Femur (tissue), 1 donor: Measurements from ENCODE around the gene TPP2.

Source experiments
- DNase-seq: peaks from one replicate; pipeline ENCODE4 v3.0.0-alpha.2; 2017

The TPP2 gene

DNA sequence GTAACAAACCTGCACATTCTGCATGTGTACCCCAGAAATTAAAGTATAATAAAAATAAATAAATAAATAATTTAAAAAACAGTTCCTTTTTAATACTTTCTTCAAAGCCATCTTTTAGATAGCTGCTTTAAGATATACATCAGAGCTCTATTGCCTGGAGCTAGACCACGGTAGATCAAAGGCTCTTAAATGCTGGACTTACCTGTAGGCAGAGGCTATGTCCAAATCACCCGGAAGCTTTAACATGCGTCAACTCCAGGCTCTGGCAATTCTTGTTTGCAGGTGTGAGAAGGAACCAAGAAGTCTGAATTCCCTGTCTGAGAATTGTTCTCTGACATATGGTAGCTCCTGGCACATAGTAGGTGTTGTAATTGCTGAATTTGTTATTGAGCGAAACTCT lies 99.7 kb downstream of the TPP2 start:
- DNase-seq = no peak

GRCh38 chr13:102697264-102697663 lies 100.5 kb downstream of the TPP2 start:
- no peak for DNase-seq

DNA sequence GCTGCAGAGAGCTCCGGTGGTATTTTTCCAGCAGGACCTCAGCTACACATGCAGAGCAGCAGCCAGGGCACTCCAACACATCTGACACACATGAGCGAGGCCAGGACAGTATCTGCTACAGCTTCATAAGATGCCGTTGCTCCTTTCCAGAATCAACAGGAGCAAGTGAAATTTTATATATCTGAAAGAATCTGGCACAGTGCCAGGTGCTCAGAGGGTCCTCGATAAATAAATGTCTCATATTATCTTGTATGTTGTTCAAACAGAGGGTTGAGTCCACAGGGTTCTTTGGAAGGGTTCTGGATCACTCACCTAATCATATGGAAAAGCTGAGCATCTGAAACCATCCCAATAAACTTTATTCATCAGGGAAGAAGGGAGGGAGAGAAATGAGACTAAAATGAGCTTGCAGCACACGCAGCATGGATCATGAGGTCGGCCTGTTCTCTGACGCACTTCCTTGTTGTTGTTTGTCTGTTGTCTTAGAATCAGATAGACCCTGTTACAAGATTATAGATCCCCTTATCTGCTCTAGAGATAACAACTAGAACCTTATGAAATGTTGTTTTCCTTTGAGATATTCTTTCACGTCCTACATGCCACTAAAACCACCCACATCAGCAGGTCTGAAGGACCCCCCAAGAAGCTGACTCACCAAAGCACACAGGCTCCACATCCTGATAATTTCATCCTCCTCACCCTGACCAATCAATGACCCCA lies 101.3 kb downstream of the TPP2 start:
- no peak for DNase-seq

GRCh38 chr13:102698649-102698980 lies 101.8 kb downstream of the TPP2 start:
- no peak for DNase-seq

- DNase-seq = no peak
These were observed 102.7 kb downstream of the TPP2 start for GRCh38 chr13:102699504-102699903.

DNA sequence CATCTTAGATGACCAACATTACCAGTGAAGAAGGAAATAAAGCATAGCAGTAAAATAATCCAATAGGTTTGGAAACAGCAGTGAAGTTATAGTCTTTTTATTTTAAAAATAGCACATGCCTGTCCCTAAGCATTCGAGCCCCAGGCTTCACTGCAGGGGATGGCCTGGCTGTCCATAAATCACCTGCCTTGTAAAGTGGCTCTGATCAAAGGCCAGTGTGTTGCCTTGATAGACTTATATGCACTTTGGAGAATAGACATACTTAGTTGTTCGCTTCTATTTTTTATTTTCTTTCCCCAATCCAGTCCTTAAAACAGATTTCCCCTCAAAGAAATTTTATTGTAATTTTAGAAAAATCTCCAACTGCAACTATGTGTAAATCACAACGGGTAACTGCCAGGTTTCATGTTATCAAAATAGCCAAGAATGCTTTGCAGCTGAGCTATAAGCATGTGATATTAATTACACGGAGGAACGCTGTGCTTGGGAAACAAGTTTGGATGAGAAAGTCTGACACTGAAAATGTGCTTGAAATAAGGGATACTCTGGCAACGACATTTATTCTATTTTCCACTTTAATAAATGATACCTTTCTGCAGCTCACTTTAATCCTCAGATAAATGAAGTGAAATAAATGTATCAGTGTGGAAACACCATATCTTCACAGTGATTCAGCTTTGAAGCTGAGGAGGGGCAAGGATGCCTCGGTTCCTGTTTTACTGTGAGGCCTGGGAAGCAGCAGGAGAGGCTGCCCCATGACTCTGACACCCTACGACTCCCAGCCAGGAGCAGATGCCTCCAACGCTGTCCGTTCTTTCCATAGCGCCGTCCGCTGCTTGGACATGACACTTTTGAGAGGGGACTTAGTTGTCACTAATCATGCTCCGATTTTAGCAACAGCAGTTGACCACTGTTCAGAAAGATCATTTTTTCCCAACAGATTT lies 103.6 kb downstream of the TPP2 start:
- DNase-seq = no peak

GRCh38 chr13:102701331-102701730 lies 104.5 kb downstream of the TPP2 start:
- DNase-seq = no peak

GRCh38 chr13:102702965-102703725 lies 106.4 kb downstream of the TPP2 start:
- DNase-seq = no peak

- no peak for DNase-seq
These were observed 106.9 kb downstream of the TPP2 start for GRCh38 chr13:102703726-102704035.

DNA sequence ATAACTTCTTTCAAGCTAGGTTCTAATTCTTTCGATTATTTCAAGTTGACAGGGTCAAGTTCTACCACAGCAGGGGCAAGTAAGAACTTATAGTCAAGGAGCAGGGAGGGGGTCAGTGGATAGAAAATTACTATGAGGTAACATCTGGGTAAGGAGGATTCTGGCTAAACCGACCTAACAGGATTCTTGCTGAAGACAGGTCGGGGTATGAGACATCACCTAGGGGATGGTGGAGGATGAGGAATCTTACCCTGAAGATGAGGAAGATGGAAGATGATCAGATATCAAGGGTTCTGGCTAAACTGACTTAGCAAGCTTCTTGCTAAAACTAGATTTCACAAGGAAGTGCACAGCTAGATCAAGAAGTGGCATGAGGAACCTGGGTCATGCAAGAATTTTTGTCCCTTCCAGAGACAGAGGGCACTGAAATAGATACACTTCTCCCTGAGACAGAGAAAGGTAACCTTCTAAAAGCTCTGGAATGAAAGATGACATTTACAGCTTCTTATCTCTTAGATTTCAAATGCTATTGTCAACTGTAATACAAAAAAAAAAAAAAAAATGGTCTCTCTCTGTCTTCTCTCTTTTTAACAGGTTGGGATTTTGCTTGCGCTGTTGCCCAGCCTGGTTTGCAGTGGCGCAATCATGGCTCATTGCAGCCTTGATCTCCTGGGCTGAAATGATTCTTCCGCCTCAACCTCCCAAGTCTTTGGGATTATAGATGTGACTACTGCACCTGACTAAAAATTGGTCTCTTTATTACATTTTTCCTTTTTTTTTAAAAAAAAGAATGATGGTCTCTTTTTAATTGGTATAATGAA lies 107.7 kb downstream of the TPP2 start:
- DNase-seq = no peak

DNA sequence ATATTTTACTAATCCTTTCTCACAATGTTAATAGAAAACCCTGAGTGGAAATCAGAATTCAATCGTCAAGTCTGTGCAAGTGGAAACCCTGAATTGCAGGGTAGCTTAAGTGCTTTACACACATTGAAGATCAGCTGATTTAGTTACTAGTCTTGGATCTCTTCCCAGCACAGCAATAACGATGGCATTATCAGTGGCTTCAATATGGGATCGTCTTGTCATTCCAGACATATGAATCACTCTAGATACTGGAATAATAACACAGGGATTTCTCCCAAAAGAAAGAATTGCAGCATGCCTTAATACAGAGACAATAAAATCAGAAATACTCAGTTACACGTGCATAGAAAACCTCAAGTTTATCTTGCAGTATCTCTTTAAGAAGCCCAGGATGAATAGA lies 110.7 kb downstream of the TPP2 start:
- no peak for DNase-seq

DNA sequence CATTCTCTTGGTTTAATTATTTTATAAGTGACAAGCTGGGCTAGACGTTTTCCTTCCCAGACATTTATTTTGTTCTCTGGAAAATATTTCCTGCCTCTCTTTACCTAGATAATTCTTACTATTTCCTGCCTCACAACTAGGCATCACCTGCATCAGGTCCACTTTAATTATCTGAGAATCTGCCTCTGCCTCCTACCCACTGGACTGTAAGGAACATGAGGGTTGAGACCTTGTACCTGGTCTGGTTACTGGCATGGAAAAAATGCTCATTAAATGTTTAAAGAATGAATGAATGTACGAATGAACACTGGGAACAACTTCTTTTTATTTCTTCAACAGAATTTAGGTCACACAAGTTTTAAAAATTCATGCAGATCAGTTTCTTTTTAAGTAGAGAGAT lies 111.4 kb downstream of the TPP2 start:
- DNase-seq = no peak

DNA sequence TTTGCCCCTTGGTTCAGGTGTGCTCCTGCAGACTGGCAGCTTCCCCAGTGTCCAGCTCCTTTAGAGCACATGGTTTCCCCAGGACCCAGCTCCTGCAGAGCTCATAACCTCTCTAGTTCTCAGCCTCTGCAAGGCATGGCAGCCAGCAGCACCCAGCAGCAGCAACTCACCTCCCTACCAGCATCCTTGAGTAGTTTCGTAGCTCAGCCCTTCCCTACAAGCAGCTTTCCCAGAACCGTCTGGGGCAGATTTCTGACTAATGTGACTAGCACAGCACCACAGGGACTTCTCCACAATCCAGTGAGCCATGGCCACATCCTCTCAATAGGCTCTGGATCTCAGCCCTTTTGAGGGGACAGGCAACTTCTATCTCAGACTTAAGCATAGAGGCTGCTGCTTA lies 112.2 kb downstream of the TPP2 start:
- DNase-seq = no peak

DNA sequence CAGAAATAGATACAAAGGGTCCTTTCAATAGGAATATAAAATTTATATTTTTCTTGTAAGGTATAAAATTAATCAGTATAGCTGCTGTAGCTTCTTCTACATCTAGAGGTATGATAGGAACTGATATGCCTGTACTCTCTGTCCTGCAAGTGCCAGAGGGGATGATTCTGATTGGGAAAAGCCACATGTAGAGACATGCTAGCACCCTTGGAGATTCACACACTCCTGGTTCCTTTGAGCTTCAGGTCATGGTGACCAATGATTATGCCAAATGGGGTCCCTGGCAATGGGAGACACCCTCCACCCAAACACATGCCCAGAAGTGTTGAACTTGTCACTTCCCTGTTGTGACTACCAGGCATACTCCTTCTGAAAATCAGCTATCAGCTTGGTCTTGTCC lies 112.8 kb downstream of the TPP2 start:
- no peak for DNase-seq

DNA sequence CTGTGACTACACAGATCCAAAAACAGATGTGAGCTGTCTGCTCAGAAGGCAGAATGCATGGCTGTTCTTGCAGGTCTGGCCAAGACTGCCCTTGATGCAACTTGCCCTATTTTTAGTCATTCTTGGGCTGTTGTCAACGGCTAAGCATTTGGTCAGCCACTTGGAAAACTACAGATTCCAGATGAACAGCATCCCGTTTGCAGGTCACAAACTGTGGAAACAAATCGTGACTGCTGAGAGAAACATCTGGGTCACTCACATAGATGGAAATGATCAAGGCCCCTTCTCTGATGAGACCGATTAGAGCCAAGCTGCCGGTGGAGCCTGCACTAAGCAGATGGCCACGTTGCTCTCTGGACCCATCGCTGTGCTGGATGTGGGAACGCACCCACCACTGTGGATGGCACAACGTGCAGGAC lies 113.5 kb downstream of the TPP2 start:
- no peak for DNase-seq

DNA sequence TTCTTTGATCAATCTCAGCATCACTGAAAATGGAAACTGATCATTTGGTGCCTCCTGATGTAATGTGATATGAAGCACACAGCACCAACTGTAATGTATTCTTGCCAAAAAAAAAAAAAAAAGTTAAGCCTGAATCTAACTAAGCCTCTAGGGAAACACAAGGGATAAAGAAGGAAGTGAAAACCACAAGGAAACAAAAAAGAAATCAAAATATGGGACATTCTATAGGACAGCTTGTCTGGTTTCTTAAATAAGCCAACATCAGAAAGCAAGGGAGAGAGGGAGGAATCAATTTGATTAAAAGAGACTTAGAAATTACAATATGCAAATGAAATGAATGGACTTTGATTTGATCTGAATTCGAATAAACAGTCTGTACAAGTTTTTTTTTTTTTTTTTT lies 118.7 kb downstream of the TPP2 start:
- DNase-seq = no peak

DNA sequence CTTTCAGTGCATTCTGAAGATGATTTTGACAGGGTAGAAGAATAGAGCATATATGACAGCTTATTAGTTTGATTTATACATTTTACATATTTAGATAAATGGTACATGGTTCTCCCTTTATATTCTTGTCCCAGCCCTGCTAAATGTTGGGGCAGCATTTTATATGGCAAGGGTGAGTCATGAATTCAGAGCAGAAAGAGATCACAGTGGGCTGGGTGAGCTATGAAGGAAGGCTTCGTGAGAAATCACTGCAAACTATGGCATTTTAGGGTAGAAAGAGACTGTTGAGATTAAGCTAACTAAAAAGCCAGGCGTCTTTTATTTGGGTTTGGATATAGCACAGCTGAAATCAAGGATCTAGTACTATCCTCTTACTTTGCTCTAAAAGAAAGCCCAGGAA lies 122.0 kb downstream of the TPP2 start:
- DNase-seq = no peak

DNA sequence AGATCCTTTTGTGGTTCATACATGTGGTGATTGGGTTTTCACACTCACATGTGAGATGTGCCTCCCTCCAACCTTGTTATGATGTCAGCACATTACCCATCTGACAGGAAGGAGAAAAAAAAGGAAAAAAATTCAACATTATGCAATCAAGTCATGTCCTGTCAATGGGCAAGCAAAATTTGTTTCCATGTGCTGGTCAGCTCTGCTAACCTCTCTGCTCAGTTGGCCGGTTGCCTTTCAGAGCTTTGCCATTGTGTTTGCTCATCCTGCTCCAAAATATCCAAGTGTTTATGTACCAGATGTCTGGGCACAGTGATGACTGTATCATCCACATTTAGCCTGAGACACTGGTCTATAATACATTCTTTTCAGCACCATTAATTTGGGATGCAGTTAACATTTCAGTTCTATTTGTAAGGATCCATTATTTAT lies 125.0 kb downstream of the TPP2 start:
- DNase-seq = no peak

GRCh38 chr13:102724923-102725322 lies 128.1 kb downstream of the TPP2 start:
- no peak for DNase-seq

DNA sequence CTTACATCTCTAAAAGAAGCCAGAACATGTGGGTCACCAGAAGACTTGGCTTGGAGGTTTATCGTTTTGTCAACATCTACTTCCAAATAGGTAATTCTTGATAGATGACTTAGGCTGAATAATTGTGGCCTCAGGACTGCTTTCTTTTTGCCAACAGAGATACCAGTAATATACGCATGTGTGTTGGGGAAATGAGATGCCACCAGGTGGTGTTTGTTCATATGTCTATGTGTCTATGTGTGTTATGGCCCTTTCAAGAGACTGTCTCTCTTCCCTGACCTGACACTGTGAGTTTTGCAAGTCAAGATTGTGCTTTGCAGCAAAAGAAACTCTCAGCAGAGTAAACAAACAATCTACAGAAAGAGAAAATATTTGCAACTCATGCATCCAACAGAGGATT lies 129.6 kb downstream of the TPP2 start:
- DNase-seq = no peak
